Left lung (tissue), 10 donors: ENCODE results near the gene FXN. TPM values are rescaled to one million over a fixed set of nuclear protein-coding genes. Genes with fewer than 3 reads are reported as not detected.

Experiments used
- ATAC-seq: fragments of 200-7000 bp; cut with Tn5 transposase; one replicate; pipeline ENCODE4 v1.9.1; 2020; ENCODE audit warnings: moderate library complexity
- DNase-seq, 4 donors: peaks; one replicate each; pipeline ENCODE4 v3.0.0-alpha.2; 2013 to 2020
- H3K27ac ChIP-seq, 2 donors: fragments of 200-600 bp; sonication (generic) in 1 of 2; one replicate each; pipeline versions ENCODE4 v1.5.0 to v1.8.0; 2020 to 2021
- H3K27me3 ChIP-seq, 2 donors: fragments of 200-600 bp; sonication (generic) in 1 of 2; one replicate each; pipeline versions ENCODE4 v1.5.0 to v1.8.0; 2020 to 2021
- H3K36me3 ChIP-seq, 2 donors: fragments of 200-600 bp; sonication (generic) in 1 of 2; one replicate each; pipeline versions ENCODE4 v1.5.0 to v1.8.0; 2020 to 2021
- H3K4me1 ChIP-seq, 2 donors: fragments of 200-600 bp; one replicate each; pipeline ENCODE4 v1.8.0; 2021
- H3K4me3 ChIP-seq, 2 donors: fragments of 200-600 bp; sonication (generic) in 1 of 2; one replicate each; pipeline versions ENCODE4 v1.5.0 to v1.8.0; 2020 to 2021; ENCODE audit warnings: mild to moderate bottlenecking in 1 of 2
- H3K9me3 ChIP-seq, 2 donors: fragments of 200-600 bp; sonication (generic) in 1 of 2; one replicate each; pipeline versions ENCODE4 v1.5.0 to v1.8.0; 2020 to 2021
- intact Hi-C, 2 donors: fragments of 100-400 bp; cut with DNase I; formaldehyde crosslinking; loops; one replicate each; pipeline versions ENCODE4 v1.11.2 to v1.14.2; 2022
- polyA plus RNA-seq, 6 donors: library from polyadenylated mRNA; unstranded; fragments of 120-200 nt; gene quantifications; one replicate each; pipeline ENCODE4 v1.2.1, GENCODE V29; 2013; ENCODE audit not compliant: insufficient read length in 6 of 6
- total RNA-seq, 2 donors: library from RNA; stranded (reverse); fragmentation: NEBNext Ultra II Directional; extraction: Animal tissue kit (Norgen Biotek cat#: 25700); gene quantifications; one replicate each; pipeline ENCODE4 v1.2.1, GENCODE V29; 2021
- TF ChIP-seq, protein P1 (sequence below), 2 donors: fragments of 200-600 bp; sonication (generic) in 1 of 2; IDR thresholded peaks; one replicate each; pipeline versions ENCODE4 v1.5.0 to v1.8.0; 2021; ENCODE audit warnings: antibody characterized with exemption in 2 of 2
- donor health status: DM: no; HTN: yes; CAD: no.
- donor health status: DM: no; HTN: no; CAD: no.

The FXN gene
- total and polyA plus RNA-seq, 8 donors = 11.0 to 24.2 (median 22.3) TPM

GRCh38 chr9:69073103-69073502, 37.6 kb downstream of the FXN start:
- Histone ChIP-seq H3K36me3 (peaks cover 0 to 17% of the 10 kb centered on the region in 2 donors), H3K27ac (no peak overlapping the region), H3K9me3 (no peaks in the 10 kb centered on the region), H3K27me3 (no peaks in the 10 kb centered on the region), H3K4me1 (no peaks in the 10 kb centered on the region), H3K4me3 (no peak overlapping the region)
- ATAC-seq (peak; percentile 62), DNase-seq (no peak)
- intact Hi-C loops = no loop called here
- TF ChIP-seq, protein P1, sequence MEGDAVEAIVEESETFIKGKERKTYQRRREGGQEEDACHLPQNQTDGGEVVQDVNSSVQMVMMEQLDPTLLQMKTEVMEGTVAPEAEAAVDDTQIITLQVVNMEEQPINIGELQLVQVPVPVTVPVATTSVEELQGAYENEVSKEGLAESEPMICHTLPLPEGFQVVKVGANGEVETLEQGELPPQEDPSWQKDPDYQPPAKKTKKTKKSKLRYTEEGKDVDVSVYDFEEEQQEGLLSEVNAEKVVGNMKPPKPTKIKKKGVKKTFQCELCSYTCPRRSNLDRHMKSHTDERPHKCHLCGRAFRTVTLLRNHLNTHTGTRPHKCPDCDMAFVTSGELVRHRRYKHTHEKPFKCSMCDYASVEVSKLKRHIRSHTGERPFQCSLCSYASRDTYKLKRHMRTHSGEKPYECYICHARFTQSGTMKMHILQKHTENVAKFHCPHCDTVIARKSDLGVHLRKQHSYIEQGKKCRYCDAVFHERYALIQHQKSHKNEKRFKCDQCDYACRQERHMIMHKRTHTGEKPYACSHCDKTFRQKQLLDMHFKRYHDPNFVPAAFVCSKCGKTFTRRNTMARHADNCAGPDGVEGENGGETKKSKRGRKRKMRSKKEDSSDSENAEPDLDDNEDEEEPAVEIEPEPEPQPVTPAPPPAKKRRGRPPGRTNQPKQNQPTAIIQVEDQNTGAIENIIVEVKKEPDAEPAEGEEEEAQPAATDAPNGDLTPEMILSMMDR (IDR thresholded peaks at IDR 0.05) = no peak

DNA sequence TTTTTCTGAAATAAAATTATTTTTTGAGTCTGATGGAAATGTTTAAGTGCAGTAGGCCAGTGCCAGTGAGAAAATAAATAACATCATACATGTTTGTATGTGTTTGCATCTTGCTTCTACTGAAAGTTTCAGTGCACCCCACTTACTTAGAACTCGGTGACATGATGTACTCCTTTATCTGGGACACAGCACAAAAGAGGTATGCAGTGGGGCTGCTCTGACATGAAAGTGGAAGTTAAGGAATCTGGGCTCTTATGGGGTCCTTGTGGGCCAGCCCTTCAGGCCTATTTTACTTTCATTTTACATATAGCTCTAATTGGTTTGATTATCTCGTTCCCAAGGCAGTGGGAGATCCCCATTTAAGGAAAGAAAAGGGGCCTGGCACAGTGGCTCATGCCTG, 39.2 kb downstream of the FXN start:
- DNase-seq (no peak), ATAC-seq (no peak)
- peaks cover 0 to 1% of the 10 kb centered on the region in 2 donors for H3K36me3 ChIP-seq
- TF ChIP-seq, protein P1 (IDR thresholded peaks at IDR 0.05) = no peak
- H3K4me3 ChIP-seq = no peak overlapping the region
- no peak overlapping the region for H3K27ac ChIP-seq
- H3K4me1 ChIP-seq = no peaks in the 10 kb centered on the region
- intact Hi-C loops = no loop called here
- no peaks in the 10 kb centered on the region for H3K27me3 ChIP-seq
- no peaks in the 10 kb centered on the region for H3K9me3 ChIP-seq

DNA sequence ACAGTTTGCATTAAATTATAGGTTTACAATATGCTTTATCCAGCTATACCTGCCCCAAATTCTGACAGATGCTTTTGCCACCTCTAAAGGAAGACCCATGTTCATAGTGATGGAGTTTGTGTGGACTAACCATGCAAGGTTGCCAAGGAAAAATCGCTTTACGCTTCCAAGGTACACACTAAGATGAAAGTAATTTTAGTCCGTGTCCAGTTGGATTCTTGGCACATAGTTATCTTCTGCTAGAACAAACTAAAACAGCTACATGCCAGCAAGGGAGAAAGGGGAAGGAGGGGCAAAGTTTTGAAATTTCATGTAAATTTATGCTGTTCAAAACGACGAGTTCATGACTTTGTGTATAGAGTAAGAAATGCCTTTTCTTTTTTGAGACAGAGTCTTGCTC, 41.0 kb downstream of the FXN start:
- Histone ChIP-seq H3K27ac (no peak overlapping the region), H3K4me3 (no peak overlapping the region), H3K27me3 (no peaks in the 10 kb centered on the region), H3K9me3 (no peaks in the 10 kb centered on the region), H3K36me3 (no peaks in the 10 kb centered on the region), H3K4me1 (no peaks in the 10 kb centered on the region)
- TF ChIP-seq, protein P1 (IDR thresholded peaks at IDR 0.05) = no peak
- ATAC-seq = no peak
- DNase-seq = no peak
- intact Hi-C loops = no loop called here

DNA sequence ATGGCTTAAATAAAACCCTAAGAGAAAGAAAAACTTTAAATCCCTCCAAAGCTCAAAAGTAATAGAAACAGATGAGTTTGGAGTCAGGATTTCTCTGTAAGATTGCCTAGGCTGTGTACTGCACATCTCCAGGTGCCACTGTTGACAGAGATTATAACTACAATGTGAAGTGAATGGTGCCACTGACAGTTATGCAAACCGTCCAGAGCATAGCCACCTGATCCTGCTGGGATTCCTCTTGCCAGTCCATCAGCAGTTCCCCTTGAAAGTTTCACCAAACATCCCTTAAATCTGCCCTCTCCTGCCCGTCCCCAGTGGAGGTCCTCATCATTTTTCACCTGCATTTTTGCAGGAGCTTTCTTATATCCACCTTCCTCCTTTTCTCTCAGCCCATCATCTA, 42.5 kb downstream of the FXN start:
- intact Hi-C loops = no loop called here
- Histone ChIP-seq H3K4me1 (no peaks in the 10 kb centered on the region), H3K27me3 (no peaks in the 10 kb centered on the region), H3K36me3 (no peaks in the 10 kb centered on the region), H3K9me3 (no peaks in the 10 kb centered on the region), H3K4me3 (no peak overlapping the region), H3K27ac (no peak overlapping the region)
- ATAC-seq (no peak), DNase-seq (no peak)
- TF ChIP-seq, protein P1 (IDR thresholded peaks at IDR 0.05) = no peak

DNA sequence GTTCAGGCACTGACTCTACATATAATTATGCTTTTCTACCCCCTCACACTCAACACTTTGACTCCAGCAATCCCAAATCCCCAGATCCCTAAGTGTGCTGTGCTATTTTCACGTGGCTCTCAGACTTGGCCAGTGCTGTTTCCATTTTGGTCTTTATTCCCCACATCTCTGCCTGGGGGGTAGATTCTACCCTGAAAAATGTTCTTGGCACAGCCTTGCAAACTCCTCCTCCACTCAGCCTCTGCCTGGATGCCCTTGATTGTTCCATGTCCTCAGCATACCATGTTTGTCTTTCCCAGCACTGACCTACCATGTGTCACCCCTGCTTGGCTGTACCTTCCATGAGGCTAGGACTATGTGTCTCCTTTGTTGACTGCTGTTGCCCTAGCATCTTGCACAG, 43.0 kb downstream of the FXN start:
- no peaks in the 10 kb centered on the region for H3K4me1 ChIP-seq
- no peaks in the 10 kb centered on the region for H3K27me3 ChIP-seq
- TF ChIP-seq, protein P1 (IDR thresholded peaks at IDR 0.05) = no peak
- no peak overlapping the region for H3K4me3 ChIP-seq
- no peak overlapping the region for H3K27ac ChIP-seq
- ATAC-seq (peak; percentile 67), DNase-seq (no peak)
- H3K36me3 ChIP-seq = no peaks in the 10 kb centered on the region
- no peaks in the 10 kb centered on the region for H3K9me3 ChIP-seq
- intact Hi-C loops = no loop called here
